ENCODE data around the gene OPCML.

DNA sequence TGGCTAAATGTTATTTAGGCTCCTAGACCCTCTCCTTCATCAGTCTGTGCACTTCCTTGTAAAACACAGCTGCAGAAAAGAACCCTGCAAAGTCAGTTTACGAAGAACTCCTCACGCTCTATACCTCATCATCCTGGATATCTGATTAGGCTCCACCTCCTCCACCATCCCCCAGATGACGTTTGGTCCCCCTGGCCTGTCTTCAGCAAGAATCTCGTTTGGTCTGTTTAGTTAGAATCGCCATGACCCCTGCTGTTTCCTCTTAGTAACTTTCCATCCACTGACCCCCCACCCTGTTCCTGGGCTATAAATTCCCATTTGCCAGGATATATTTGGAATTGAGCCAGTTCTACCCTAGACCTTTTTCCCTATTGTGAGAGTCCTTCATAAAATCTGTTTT, 214.1 kb downstream of the OPCML start:
- TF ChIP-seq, protein P1, sequence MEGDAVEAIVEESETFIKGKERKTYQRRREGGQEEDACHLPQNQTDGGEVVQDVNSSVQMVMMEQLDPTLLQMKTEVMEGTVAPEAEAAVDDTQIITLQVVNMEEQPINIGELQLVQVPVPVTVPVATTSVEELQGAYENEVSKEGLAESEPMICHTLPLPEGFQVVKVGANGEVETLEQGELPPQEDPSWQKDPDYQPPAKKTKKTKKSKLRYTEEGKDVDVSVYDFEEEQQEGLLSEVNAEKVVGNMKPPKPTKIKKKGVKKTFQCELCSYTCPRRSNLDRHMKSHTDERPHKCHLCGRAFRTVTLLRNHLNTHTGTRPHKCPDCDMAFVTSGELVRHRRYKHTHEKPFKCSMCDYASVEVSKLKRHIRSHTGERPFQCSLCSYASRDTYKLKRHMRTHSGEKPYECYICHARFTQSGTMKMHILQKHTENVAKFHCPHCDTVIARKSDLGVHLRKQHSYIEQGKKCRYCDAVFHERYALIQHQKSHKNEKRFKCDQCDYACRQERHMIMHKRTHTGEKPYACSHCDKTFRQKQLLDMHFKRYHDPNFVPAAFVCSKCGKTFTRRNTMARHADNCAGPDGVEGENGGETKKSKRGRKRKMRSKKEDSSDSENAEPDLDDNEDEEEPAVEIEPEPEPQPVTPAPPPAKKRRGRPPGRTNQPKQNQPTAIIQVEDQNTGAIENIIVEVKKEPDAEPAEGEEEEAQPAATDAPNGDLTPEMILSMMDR (IDR thresholded peaks at IDR 0.05): no peak
- no peak for TF ChIP-seq POLR2AphosphoS5 (IDR thresholded peaks at IDR 0.05; ENCODE audit: insufficient read depth in 1 of 2, low read depth in 1 of 2)
- TF ChIP-seq POLR2A (IDR thresholded peaks at IDR 0.05): no peak

Data from vagina (tissue), 2 donors.